GM18909 (cell line): ENCODE measurements around the gene UBE2M.
"Not testable (repeated sequence)": the region's sequence is repeated elsewhere in the genome, so short reads cannot be mapped to it uniquely, and the experiment has no call there.

Source experiments
- ATAC-seq: cut with Tn5 transposase; IDR thresholded peaks from one replicate; pipeline ENCODE4 v1.9.1; 2021; ENCODE audit warnings: mild to moderate bottlenecking; ENCODE audit not compliant: unreplicated experiment, poor library complexity

UBE2M gene

DNA sequence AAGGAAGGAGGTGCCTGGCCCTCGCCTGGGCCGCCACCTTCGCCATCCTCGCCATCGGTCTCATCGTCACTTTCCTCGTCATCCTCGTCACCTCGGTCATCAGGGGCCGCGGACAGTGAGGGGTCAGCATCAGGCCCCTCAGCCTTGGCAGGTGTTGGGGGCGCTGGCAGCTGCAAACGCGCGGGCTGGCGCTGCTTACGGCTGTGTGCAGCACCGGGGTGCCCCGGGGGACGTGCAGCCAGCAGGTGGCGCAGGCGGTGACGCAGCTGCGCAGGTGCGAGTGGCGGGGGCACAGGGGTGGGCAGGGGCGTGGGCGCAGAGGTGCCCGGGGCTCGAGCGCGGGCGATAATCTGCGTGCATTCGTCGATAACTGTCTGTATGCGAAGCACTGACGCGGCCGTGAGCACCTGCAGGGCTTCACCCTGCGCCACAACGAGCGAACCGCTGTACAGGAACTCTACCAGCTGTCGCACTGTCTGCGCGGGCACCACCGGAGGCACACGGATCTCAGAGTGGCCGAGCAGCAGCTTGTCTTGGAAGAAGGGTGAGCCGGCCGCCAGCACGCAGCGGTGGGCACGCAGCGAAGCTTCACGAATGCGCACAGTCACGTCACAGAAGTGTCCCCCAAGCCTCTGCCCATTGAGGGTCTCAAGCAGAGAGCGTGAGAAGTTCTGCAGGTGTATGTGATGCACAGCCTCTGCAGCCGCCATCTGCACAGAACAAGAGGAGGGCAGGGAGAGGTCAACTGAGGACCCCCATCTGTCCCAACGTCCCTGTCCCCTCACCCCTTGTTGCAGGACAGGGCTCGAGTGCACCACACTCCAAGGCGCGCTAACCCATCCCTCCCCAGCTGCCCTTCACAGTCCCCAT is 41.2 kb downstream of the UBE2M start:
- ATAC-seq: no peak

DNA sequence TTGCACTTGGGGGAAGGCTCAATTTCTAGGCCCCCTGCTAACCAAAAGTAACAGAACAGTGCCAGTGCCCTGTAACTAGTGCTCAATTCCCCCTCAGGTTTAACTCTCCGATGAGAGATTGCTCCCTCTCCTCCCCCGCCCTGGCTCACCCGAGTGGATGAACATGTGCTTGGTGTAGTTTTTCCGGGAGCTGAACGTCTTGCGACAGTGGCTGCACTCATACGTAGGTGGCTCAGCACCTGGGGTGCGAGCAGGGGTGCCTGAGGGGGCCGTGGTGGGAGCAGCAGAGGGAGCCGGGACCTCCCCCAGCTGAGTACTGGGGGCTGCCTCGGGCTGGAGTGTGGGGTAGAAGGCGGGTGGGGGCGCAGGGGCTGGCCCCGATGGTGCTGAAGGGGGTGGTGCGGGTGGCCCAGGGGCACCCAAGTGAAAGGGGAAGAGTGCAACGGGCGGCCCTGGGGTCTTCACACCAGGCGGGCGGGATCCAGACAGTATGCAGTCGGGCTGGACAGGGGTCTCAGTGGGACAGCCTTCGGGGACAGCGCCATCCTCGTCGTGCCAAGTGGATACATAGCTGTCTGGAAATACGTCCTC is 42.1 kb downstream of the UBE2M start:
- ATAC-seq: no peak

- ATAC-seq: no peak
Measured at GRCh38 chr19:58515259-58515658, 43.2 kb downstream of the UBE2M start.

DNA sequence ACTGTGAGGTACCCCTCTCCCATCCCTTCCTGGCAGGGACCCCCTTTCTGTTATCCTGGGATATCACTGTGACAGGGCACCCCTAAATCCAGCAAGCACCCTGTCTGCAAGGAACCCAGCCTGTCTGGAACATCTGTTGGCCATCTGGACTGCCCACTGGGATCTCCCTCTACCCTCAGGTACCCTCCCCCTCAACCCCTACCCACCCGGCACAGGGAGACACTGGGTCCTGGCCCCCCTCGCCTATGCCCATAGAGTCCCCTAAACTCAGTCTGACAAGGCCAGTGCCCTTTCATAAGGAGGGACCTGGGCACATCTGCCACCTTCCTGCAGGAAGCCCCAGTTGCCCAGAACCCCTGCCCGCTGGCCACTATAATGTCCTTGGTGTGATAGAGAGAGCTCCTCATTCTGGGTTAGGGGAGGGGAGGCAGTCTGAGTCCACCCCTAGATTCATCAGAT is 43.8 kb downstream of the UBE2M start:
- ATAC-seq: no peak

GRCh38 chr19:58513694-58514563 is 44.5 kb downstream of the UBE2M start:
- peak; percentile 79 for ATAC-seq

GRCh38 chr19:58513213-58513693 is 45.2 kb downstream of the UBE2M start:
- ATAC-seq: no peak

DNA sequence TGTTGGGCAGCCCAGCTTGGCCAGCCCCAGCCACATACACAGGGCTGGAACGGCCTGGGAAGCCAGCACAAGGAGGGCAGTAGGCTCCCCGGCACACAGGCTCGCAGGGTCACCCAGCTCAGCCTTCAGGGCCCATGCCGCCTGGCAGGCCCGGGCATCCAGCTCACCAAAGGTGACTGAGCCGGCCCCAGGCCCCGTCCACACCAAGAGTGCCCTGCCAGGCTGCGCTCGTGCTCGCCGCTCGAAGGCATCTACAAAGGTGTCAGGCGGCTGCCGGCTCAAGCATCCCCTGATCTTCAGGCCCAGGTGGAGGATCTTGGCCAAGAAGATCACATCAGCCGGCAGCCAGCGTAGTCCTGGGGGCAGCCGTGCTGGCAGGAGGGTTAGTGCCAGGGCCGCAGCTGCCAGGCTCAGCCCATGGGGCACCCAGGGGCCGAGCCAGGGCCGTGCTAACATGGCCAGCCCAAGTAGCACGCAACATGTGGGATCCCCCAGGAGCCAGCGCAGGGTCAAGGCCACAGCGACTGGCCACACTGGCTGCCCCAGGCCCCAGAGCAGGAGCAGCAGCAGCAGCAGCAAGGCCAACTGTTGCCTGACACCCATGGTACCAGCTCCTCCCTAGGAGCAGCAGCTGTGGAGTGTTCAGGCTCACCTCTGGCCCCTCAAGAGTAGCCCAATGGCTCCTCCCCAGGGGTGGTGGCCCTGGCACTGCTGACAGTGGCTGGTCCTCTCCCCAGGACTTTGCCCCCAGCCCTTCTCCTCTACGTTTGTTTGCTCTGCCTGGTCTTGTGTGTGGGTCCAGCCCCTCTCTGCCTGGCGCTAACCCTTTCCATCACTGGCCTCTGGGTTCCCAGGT is 46.8 kb downstream of the UBE2M start, which contains the start of gene SLC27A5:
Gene SLC27A5 (minus strand): TSS at position 640 of the 856 bp plus-strand sequence. CDS start 37 bp downstream, at position 603.
- ATAC-seq: no peak

DNA sequence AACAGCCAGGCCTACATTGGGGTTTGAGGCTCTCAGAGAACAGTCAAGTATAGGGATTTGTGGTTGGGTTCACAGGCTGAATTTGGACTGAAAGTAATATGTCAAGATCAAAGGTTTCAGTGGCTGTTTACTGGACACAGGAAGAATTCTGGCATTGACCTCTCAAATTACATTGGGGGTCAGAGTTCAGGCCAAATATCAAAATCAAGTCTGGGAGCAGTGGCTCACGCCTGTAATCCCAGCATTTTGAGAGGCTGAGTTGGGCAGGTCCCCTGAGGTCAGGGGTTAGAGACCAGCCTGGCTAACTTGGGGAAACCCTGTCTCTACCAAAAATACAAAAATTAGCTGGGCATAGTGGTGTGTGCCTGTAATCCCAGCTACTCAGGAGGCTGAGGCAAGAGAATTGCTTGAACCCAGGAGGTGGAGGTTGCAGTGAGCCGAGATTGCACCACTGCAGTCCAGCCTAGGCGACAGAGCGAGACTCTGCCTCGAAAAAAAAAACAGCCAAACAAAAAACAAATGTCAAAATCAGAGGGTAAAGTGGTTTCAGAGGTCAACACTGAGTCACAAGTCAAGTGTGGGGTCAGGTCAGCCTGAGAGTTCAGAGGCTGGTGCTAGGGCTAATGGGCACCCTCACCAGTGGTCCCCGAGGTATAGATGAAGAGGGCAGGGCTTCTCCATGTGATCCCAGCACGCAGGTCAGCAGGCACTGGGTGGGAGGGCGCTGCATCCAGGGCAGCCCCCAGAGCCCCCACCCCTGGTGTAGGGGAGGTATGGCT is 48.1 kb downstream of the UBE2M start:
- ATAC-seq: no peak

DNA sequence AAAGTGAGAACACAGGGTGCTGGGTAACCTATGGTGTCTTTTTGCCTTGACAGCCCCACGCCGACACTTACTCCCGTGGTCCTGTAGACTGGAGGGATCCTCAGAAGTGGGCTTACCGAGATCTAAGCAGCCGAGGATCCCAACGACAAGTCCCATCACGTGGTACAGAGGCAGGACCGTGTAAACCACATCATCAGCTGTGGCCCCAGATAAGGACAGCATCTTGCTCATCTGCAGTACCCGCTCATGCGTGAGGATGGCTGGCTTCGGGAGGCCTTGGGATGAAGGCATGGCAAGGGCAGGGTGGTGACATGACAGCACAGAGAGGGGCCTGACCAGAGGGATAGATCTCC is 48.7 kb downstream of the UBE2M start:
- no peak for ATAC-seq

GRCh38 chr19:58507602-58508223 is 50.7 kb downstream of the UBE2M start:
- ATAC-seq: not testable (repeated sequence)
